ENCODE measurements around the gene PMM1.
A peak's percentile ranks its signal among the peaks of the same experiment; 100 is the strongest.

PMM1 gene

DNA sequence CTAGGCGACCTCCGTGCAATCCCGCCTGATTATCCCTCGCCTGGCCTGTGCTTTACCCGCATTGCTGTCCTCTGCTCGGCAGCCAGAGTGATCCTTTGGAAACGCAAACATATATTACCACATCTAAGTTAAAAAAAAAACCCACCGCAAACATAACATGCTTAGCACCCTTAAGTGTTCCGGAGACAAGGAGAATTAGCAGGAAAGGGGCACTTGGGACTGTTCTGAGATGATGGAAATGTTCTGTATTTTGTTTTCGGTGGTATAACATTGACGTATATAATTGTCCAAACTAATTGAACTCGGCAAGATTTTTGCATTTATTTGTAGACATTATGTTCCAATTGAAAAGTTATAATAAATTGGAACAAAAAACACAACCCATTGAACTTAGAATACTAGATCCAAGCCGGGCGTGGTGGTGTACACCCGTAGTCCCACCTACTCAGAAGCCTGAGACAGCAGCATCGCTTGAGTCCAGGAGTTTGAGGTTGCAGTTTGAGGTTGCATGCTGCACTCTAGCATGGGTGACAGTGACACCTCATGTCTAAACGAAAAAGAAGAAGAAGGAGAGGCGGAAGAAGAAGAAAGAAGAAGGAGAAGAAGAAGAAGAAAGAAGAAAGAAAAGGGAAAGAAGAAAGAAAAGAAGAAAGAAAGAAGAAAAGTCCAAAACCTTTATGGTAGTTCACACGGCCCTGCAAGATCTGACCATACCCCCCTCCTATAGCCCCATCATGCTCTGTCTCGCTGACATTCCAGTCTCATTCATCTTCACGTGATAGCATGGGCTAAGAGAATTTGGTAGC, 44.8 kb downstream of the PMM1 start:
- DNase-seq: no peak
- in situ Hi-C loops (cut with MboI; ENCODE audit: low pct_unique_long_range_greater_than_20kb, low sequenced_read_pairs): no loop called here

DNA sequence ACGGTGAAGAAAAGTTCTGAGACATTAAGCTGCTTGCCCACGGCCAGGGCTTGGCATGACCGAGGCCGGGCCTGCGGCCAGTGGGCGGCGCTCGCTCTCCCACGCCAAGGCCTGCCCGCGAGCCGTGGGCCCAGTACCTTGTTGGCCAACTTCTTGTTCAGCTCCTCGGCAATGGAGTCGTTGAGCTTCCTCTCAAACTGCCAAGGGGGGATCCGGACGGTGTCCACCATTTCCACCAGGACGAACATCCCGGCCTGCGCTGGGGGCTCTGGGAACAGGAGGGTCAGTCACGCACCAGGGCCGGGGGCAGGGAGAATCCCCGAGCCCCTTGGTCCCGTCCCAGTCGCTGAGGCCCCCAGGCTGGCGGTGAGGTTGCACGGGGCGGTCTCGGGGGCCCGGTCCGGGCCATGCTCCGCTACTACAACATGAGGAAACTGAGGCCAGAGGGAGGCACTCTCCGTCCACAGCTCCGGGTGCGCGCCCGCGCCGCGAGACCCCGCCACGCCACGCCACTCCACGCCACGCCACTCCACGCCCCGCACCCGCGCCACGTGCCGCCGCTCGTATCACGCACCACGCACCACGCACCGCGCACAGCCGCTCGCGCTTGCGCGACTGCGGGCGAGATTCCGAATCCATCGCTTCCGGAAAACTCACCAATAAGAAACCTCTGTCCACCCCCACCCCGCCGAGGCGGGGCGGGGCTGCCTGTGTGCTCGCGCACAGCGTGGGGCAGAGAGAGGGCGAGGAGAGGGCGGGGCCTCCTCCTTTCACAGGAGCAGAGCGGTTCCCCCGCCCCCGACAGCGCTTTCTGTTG, 45.6 kb downstream of the PMM1 start, which contains the start of gene POLR3H:
TSS of gene POLR3H (minus strand) at position 617 of the 817 bp plus-strand sequence. CDS start at position 248, 369 bp downstream.
- in situ Hi-C loops (cut with MboI; ENCODE audit: low pct_unique_long_range_greater_than_20kb, low sequenced_read_pairs): no loop called here
- peak; percentile 99 for DNase-seq

DNA sequence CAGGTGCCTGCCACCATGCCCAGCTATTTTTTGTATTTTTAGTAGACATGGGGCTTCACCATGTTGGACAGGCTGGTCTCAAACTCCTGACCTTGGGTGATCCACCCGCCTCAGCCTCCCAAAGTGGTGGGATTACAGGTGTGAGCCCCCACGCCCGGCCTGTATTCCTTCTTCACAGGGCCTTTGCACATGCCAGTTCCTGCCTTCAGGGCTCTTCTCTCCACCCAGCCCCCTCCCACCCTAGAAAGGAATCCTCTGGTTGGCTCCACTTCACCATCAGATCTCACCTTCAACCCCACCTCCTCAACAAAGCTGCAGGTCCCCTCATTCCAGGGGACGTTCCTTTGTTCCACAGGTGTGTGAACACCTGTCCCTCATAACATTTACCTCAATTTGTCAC, 47.4 kb downstream of the PMM1 start:
- in situ Hi-C loops (cut with MboI; ENCODE audit: low pct_unique_long_range_greater_than_20kb, low sequenced_read_pairs): no loop called here

DNA sequence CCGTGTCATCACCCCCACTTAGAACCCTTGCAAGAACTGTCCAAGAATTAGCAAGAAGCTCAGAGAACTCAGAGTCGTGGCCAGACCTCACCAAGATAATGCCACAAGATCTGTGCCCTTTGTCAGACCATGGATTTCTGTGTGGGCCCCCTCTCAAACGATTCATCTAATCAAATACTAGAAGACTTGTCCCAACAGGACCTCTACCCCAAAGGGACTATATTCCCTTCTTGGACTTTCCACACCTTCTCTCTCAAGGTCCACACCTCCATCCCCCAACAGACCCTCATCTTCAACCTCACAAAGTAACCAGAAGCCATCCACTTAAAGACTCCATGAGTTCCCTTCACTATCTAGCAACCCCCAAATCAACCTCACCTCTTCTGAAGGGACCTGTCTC, 48.2 kb downstream of the PMM1 start:
- DNase-seq: no peak

More for the DNA sequence above, 47.4 kb downstream of the PMM1 start:
- no peak for DNase-seq

GRCh38 chr22:41540365-41540764, 49.3 kb downstream of the PMM1 start:
- no peak for DNase-seq
- in situ Hi-C loops (cut with MboI; ENCODE audit: low pct_unique_long_range_greater_than_20kb, low sequenced_read_pairs): no loop called here

More for the DNA sequence above, 48.2 kb downstream of the PMM1 start:
- in situ Hi-C loops (cut with MboI; ENCODE audit: low pct_unique_long_range_greater_than_20kb, low sequenced_read_pairs): no loop called here

GRCh38 chr22:41540006-41540315, 49.7 kb downstream of the PMM1 start:
- in situ Hi-C loops (cut with MboI; ENCODE audit: low pct_unique_long_range_greater_than_20kb, low sequenced_read_pairs): no loop called here
- no peak for DNase-seq

GRCh38 chr22:41539146-41540005, 50.3 kb downstream of the PMM1 start:
- in situ Hi-C loops (cut with MboI; ENCODE audit: low pct_unique_long_range_greater_than_20kb, low sequenced_read_pairs): loop anchor here (10.0 kb wide), 1 partner anchor 55 kb away; no protein-coding TSS in a partner anchor
- DNase-seq: no peak

DNA sequence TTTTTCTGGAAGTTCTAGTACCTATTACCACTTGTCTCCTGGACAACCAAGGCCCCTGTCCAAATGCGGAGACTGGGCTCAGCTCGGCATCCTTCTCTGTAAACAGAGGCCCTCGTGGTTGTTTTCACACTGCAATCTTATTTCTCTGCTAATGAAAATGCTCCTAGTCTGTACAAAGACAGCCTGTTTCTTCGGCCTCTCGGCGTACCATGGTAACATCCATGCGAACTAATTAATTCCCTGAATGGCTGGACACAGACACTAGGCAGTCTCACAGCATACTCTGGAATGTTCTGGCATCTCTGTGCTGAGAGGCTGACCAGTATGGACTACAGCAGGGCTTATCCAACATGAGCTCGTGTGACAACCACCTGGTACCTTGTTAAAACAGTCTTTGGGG, 51.1 kb downstream of the PMM1 start:
- no peak for DNase-seq
- in situ Hi-C loops (cut with MboI; ENCODE audit: low pct_unique_long_range_greater_than_20kb, low sequenced_read_pairs): loop anchor here (10.0 kb wide), 1 partner anchor 56 kb away; no protein-coding TSS in a partner anchor

GRCh38 chr22:41537203-41537602, 52.4 kb downstream of the PMM1 start:
- in situ Hi-C loops (cut with MboI; ENCODE audit: low pct_unique_long_range_greater_than_20kb, low sequenced_read_pairs): loop anchor here (10.0 kb wide), 1 partner anchor 58 kb away; no protein-coding TSS in a partner anchor
- DNase-seq: no peak

DNA sequence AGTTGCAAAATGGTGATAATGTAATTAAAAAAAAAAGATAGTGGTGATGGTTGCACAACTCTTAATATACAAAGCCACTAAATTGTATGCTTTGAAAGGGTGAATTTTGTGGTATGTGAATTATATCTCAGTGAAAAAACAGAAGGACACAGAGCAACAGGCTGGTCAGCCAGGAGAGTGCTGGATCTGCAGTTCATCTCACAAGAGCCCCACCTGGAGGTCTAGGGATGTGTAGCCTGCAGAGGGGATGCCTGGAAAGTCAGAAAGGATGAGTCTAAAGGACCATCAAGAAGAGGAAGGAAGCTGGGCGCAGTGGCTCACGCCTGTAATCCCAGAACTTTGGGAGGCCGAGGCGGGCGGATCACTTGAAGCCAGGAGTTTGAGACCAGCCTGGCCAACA, 54.4 kb downstream of the PMM1 start:
- no peak for DNase-seq
- in situ Hi-C loops (cut with MboI; ENCODE audit: low pct_unique_long_range_greater_than_20kb, low sequenced_read_pairs): loop anchor here (10.0 kb wide), 1 partner anchor 60 kb away; no protein-coding TSS in a partner anchor

- no peak for DNase-seq
- in situ Hi-C loops (cut with MboI; ENCODE audit: low pct_unique_long_range_greater_than_20kb, low sequenced_read_pairs): loop anchor here (10.0 kb wide), 1 partner anchor 61 kb away; no protein-coding TSS in a partner anchor
These were observed 55.4 kb downstream of the PMM1 start for GRCh38 chr22:41534219-41534618.

DNA sequence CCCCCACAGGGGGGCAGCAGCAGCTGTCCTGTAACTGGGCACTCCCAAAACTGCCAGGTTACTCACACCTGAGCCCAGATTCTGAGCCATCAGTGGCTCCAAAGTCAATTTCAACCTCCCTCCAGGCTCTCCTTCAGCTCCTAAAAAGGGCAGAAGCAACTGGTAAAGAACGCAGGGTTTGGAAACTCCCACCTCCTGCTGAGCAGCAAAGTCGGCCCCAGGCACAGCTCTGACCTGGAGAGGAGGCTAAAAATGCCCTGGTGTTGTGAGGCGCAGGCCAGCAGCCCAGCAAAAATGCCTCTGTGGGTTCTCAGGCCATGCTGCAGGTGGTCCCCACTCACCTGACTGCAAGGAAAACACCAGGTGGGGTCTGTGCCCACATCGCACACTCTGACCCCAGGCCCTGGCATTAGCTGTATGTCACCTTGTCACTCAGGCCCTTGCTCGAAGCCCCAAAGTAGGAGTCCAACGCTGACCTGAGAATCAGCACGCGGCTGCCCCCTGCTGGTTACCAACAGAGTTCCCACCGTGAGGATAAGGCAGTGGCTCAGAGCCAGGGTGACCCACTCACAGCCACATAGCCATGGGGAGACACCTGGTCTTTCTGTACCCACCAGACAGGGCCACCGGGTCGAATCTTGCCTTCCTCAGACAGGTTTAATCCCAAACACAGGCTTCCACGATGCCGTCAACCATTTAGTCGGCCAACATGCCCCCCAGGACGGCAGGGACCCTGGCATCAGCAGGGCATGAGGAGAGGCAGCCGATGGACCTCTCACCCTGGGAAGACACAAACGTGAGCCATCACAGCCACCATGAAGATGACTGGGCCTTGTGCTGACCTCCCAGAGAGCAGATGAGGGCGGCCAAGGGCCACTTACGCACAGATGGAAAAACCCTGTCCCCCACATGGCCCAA, 56.5 kb downstream of the PMM1 start:
- in situ Hi-C loops (cut with MboI; ENCODE audit: low pct_unique_long_range_greater_than_20kb, low sequenced_read_pairs): loop anchor here (10.0 kb wide), 1 partner anchor 62 kb away; no protein-coding TSS in a partner anchor
- peak; percentile 58 for DNase-seq

DNA sequence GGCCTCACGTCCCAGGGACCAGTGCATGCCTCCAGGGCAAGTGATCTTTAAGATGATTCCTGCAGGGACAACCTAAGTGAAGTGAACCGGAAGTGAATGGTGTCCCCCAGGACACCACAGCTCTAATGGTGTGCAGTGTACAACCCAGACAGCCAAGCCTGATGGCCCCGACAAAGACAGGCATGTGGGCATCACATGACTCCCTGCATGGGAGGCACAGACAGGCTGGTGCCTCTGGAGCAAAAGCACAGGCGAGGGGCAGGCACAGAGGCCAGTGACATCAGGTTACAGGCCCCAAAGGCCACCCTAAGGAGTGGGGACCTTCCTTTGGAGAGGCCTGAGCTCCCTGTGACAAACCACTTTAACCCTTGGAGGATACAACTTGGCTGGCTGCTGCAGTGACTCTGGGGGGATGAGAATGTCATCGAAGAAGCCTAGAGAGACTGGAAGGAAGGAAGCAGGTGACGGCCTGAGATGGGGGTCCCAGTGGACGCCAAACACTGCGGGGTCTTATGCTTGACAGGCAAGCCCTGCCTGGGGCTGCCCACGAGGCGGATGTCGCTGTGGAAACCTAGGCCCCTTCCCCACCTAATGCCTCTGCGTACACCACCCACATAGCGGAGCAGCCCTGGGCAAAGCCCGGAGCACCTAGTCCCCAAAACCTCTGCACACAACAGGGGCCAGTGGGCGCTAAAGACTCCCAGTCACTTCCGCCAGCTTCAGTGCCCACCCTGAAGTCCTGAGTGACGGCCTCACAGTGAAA, 57.7 kb downstream of the PMM1 start:
- in situ Hi-C loops (cut with MboI; ENCODE audit: low pct_unique_long_range_greater_than_20kb, low sequenced_read_pairs): loop anchor here (10.0 kb wide), 1 partner anchor 63 kb away; no protein-coding TSS in a partner anchor

DNA sequence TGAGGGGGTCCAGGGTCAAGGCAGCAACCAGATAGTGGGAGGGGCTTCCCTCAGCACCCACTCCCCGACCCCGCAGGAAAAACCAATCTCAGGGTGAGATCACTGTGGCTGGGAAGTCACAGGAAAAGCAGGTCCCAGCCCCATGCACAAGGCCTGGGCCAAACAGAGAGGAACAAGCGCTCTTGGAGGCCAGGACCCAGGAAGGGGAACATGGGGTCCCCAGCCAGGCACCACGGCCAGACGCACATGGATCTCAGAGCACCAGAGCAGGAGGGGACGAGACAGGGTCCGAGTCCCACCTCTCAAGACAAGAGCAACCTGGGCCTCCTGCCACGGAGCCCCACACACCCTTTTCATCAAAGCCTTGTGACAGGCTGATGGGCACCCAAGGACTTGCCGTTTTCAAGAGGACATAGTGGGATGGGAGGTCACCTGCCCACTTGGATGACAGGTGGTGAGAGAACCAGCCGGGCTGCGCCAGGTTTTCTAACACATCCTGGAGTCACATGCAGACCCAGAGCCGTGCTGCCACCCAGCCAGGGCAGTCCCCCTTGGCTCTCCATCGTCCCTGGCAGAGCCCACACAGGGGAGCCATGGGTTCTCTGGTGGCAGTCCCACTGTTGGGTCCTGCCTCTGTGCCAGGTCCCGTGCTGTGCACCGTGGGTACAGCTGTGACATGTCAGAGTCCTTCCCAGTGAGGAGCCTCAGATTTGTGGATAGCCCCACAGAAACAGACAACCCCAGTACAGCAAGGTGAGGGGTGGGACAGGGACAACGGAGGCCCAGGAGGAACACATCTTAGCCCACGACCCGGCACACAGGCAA, 58.5 kb downstream of the PMM1 start:
- in situ Hi-C loops (cut with MboI; ENCODE audit: low pct_unique_long_range_greater_than_20kb, low sequenced_read_pairs): loop anchor here (10.0 kb wide), 1 partner anchor 64 kb away; no protein-coding TSS in a partner anchor
- DNase-seq: no peak

More for the DNA sequence above, 57.7 kb downstream of the PMM1 start:
- DNase-seq: no peak

DNA sequence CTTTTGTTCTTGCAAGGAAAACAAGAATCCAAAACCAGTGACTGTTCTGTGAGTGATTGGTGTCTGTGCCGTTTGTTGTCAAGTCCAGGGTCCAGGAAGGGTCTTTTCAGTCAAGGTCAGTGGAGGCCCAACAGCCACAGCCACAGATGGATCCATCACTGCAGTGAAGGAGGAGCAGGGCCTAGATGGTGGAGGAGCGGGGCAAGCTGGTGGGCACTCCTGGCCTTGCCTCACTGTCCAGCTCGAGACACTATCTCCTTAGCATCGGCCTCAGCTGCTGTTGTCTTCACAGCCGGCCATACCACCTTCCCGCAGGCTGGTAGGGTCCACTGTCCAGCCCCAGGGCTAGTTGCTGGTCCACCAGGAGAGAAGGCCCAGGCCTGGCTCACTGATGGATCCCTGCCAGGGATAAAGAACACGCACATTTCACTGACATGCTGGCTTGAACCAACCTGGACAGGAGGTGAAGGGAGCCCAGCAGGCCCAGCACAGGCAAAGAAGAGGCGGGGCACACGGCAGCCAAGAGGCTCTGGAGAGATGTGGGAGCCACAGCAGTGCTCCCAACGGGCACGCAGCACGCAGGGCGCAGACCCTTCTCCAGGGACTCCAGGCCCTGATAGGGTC, 60.6 kb downstream of the PMM1 start:
- no peak for DNase-seq
- in situ Hi-C loops (cut with MboI; ENCODE audit: low pct_unique_long_range_greater_than_20kb, low sequenced_read_pairs): no loop called here

DNA sequence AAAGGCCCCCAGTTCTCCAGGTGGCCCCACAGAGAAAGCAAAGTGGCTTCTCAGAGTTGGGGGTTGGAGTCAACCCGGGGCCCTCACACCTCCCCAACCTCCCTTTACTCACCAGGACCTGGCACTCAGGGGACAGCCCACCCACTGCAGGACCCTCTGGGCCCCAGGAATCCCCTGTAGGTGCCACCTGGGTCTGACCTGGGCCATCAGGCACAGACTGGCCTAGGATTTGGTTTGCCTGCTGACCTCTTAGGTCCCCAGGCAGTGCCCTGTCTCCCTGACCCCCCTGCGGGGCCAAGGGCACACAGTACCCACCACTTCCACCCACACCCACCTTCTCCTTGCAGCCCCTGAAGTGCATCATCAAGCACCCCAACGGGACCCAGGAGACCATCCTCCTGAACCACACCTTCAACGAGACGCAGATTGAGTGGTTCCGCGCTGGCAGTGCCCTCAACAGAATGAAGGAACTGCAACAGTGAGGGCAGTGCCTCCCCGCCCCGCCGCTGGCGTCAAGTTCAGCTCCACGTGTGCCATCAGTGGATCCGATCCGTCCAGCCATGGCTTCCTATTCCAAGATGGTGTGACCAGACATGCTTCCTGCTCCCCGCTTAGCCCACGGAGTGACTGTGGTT, 61.4 kb downstream of the PMM1 start:
- DNase-seq: no peak
- in situ Hi-C loops (cut with MboI; ENCODE audit: low pct_unique_long_range_greater_than_20kb, low sequenced_read_pairs): no loop called here

Data from KBM-7 (cell line).